GM12875 (cell line): ENCODE measurements around the gene ZIC5.

Experiments used
- H3K4me3 ChIP-seq: one replicate; pipeline ENCODE4 v1.5.1; 2011; ENCODE audit warnings: low read depth, low read length, control low read depth
- CTCF ChIP-seq: IDR thresholded peaks from 2 replicates; pipeline ENCODE4 v1.5.1; 2011; ENCODE audit warnings: low read depth, mild to moderate bottlenecking, control low read depth, inconsistent platforms, low read length, moderate library complexity, borderline replicate concordance; ENCODE audit not compliant: insufficient read depth

Gene ZIC5

GRCh38 chr13:99978799-99979452 is 7.4 kb upstream of the ZIC5 start:
- no peak for TF ChIP-seq CTCF
- H3K4me3 ChIP-seq = no peak overlapping the region

GRCh38 chr13:99977912-99978798 is 6.6 kb upstream of the ZIC5 start:
- no peak for TF ChIP-seq CTCF
- H3K4me3 ChIP-seq = no peak overlapping the region

GRCh38 chr13:99977334-99977911 is 5.9 kb upstream of the ZIC5 start:
- no peak overlapping the region for H3K4me3 ChIP-seq
- TF ChIP-seq CTCF = no peak

DNA sequence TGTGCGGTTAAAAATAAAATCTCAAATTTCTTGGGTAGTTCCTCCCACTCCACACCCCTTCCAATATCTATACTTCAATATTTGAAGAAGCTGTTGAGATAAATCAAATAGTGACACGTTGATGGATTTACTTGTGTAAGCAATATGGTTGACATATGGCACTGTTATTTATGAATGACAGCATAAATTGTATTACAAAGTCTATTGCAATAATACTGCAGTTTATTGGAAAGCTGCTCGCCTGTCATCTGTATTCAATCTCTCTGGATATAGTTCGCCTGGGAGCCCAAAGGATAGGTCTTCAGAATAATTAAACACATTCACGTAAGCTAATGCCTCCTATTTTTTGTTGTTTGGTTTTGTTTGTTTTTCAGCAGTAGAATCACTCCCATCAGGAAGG is 5.0 kb upstream of the ZIC5 start:
- TF ChIP-seq CTCF = no peak
- no peak overlapping the region for H3K4me3 ChIP-seq

DNA sequence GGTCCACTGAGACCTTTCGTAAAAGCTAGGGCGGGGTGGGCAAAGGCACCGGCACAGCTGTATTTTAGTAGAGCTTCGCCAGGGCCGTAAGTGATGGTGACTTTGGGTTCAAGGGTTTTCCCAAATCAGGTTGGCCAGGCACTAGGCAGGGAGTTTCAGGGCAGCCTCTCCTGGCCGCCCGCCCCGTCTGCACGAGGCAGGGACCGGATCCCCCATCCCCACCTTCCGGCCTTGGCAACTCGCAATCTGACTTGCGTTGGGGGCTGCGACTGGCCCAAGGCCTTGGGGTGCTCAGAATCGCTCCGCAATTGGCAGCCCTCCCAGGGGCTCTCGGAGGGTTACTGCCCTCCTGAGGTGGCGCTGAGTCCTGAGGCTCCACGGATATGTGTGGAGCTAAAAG is 4.1 kb upstream of the ZIC5 start:
- TF ChIP-seq CTCF = no peak
- no peak overlapping the region for H3K4me3 ChIP-seq

DNA sequence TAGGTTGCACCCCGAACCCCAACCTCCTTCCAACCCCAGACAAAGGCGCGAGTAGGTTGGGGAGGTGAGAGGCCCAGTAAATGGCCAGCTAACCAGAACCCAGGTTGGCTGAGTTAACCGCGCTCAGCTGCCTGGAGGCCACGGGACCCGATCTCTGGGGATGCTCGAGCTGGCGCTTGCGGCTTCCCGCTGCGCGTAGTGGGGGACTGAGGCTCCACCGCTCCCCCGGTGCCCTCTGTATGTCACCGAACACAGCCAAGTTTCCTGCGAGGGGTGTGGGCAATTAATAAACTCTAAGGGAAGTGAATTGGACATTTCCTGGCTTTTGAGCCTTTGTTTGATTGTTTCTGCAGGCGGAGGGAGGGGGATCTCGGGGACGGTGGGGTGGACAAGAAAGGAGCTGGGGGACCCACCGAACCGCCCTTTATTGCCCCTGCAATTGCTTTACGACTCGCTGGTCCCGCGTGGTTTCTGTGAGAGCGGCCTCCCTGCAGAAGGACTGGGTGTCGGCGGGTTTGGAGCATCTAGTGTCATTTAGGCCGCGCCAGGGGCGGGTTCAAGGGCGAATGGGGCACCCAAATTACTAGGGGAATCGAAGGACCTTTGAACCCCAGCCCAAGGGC is 3.5 kb upstream of the ZIC5 start:
- no peak for TF ChIP-seq CTCF
- no peak overlapping the region for H3K4me3 ChIP-seq
